Measurements from ENCODE around the gene PNKD.

The PNKD gene

GRCh38 chr2:218341381-218341780 is 71.1 kb downstream of the PNKD start:
- DNase-seq (ENCODE audit: low read depth in 2 of 2) = no peak

GRCh38 chr2:218342837-218343236 is 72.5 kb downstream of the PNKD start:
- DNase-seq (ENCODE audit: low read depth in 2 of 2) = no peak

GRCh38 chr2:218343591-218343990 is 73.3 kb downstream of the PNKD start:
- no peak for DNase-seq (ENCODE audit: low read depth in 2 of 2)

GRCh38 chr2:218344090-218344754 is 73.9 kb downstream of the PNKD start:
- DNase-seq (ENCODE audit: low read depth in 2 of 2) = no peak

- DNase-seq (ENCODE audit: low read depth in 2 of 2) = no peak
These were observed 74.6 kb downstream of the PNKD start for GRCh38 chr2:218344755-218345417.

GRCh38 chr2:218345491-218346236 is 75.3 kb downstream of the PNKD start:
- DNase-seq (ENCODE audit: low read depth in 2 of 2) = no peak

- no peak for DNase-seq (ENCODE audit: low read depth in 2 of 2)
These were observed 76.9 kb downstream of the PNKD start for GRCh38 chr2:218347172-218347571.

GRCh38 chr2:218354045-218354444 is 83.7 kb downstream of the PNKD start:
- DNase-seq (ENCODE audit: low read depth in 2 of 2) = no peak

- no peak for DNase-seq (ENCODE audit: low read depth in 2 of 2)
These were observed 84.6 kb downstream of the PNKD start for GRCh38 chr2:218354850-218355443.

- no peak for DNase-seq (ENCODE audit: low read depth in 2 of 2)
These were observed 87.2 kb downstream of the PNKD start for GRCh38 chr2:218357236-218358177.

GRCh38 chr2:218360453-218360852 is 90.1 kb downstream of the PNKD start:
- DNase-seq (ENCODE audit: low read depth in 2 of 2) = no peak

- DNase-seq (ENCODE audit: low read depth in 2 of 2) = no peak
These were observed 92.3 kb downstream of the PNKD start for GRCh38 chr2:218362606-218363005.

GRCh38 chr2:218363736-218364135 is 93.4 kb downstream of the PNKD start:
- no peak for DNase-seq (ENCODE audit: low read depth in 2 of 2)

- no peak for DNase-seq (ENCODE audit: low read depth in 2 of 2)
These were observed 93.9 kb downstream of the PNKD start for GRCh38 chr2:218364196-218364595.

- no peak for DNase-seq (ENCODE audit: low read depth in 2 of 2)
These were observed 96.5 kb downstream of the PNKD start for GRCh38 chr2:218366621-218367414.

- DNase-seq (ENCODE audit: low read depth in 2 of 2) = peak; percentile 28 to 53
These were observed 97.3 kb downstream of the PNKD start for GRCh38 chr2:218367415-218368149.

- DNase-seq (ENCODE audit: low read depth in 2 of 2) = no peak
These were observed 97.8 kb downstream of the PNKD start for GRCh38 chr2:218368150-218368528.

- DNase-seq (ENCODE audit: low read depth in 2 of 2) = no peak
These were observed 98.4 kb downstream of the PNKD start for GRCh38 chr2:218368621-218369153.

GRCh38 chr2:218369330-218369729 is 99.0 kb downstream of the PNKD start:
- no peak for DNase-seq (ENCODE audit: low read depth in 2 of 2)
